DND-41 (cell line): ENCODE measurements around the gene RNASEH1.

Source experiments
- CTCF ChIP-seq: IDR thresholded peaks from 2 replicates; pipeline ENCODE4 v1.5.1; 2012; ENCODE audit warnings: borderline replicate concordance, low read length, moderate library complexity, mild to moderate bottlenecking; ENCODE audit not compliant: poor library complexity, severe bottlenecking; ENCODE audit errors: extremely low read depth
- EZH2 ChIP-seq: IDR thresholded peaks from 3 replicates; pipeline ENCODE4 v1.6.1; 2012; ENCODE audit warnings: borderline replicate concordance, low read depth, mild to moderate bottlenecking, moderate library complexity, low read length, inconsistent platforms; ENCODE audit not compliant: severe bottlenecking

GRCh38 chr2:3595404-3595803, 37.3 kb upstream of the RNASEH1 start:
- TF ChIP-seq CTCF, result no peak
- no peak for TF ChIP-seq EZH2
